DOHH2 (cell line): ENCODE results near the gene ACOT11.

Source experiments
- H3F3A ChIP-seq: fragments of 200-600 bp; sonication (generic), shearing (Covaris generic); 2 replicates; pipeline ENCODE4 v1.6.0; 2016; ENCODE audit warnings: antibody characterized with exemption, mild to moderate bottlenecking; ENCODE audit not compliant: control insufficient read depth, insufficient read depth
- H3K27ac ChIP-seq: fragments of 200-600 bp; sonication (generic); 2 replicates; pipeline ENCODE4 v1.5.1; 2014; ENCODE audit warnings: low read depth, mild to moderate bottlenecking, low read length, moderate library complexity
- H3K27me3 ChIP-seq: fragments of 200-600 bp; sonication (generic); 2 replicates; pipeline ENCODE4 v1.6.1; 2014; ENCODE audit warnings: mild to moderate bottlenecking, low read length, mixed read lengths; ENCODE audit not compliant: control insufficient read depth
- H3K36me3 ChIP-seq: fragments of 200-600 bp; sonication (generic); 2 replicates; pipeline ENCODE4 v1.6.1; 2014; ENCODE audit warnings: mild to moderate bottlenecking, low read length, moderate library complexity, mixed read lengths; ENCODE audit not compliant: control insufficient read depth
- H3K4me1 ChIP-seq: fragments of 200-600 bp; sonication (generic); 2 replicates; pipeline ENCODE4 v1.6.1; 2014; ENCODE audit warnings: mild to moderate bottlenecking, low read length, mixed read lengths; ENCODE audit not compliant: control insufficient read depth
- H3K4me2 ChIP-seq: fragments of 200-600 bp; sonication (generic); 2 replicates; pipeline ENCODE4 v1.6.0; 2014; ENCODE audit warnings: mild to moderate bottlenecking, low read length, moderate library complexity
- H3K4me3 ChIP-seq: fragments of 200-600 bp; sonication (generic); 2 replicates; pipeline ENCODE4 v1.5.1; 2014; ENCODE audit warnings: mild to moderate bottlenecking, low read length, mixed read lengths
- H3K79me2 ChIP-seq: fragments of 200-600 bp; sonication (generic); 2 replicates; pipeline ENCODE4 v1.6.1; 2014; ENCODE audit warnings: mild to moderate bottlenecking, low read length, mixed read lengths; ENCODE audit not compliant: control insufficient read depth
- H3K9me2 ChIP-seq: fragments of 200-600 bp; sonication (generic); replicated peaks from 2 replicates; pipeline ENCODE4 v1.6.1; 2014; ENCODE audit warnings: mild to moderate bottlenecking, low read length, mixed read lengths; ENCODE audit not compliant: control insufficient read depth
- H3K9me3 ChIP-seq: fragments of 200-600 bp; sonication (generic); 2 replicates; pipeline ENCODE4 v1.6.1; 2014; ENCODE audit warnings: antibody characterized with exemption, low read length, mixed read lengths; ENCODE audit not compliant: control insufficient read depth, insufficient read depth
- H4K20me1 ChIP-seq: fragments of 200-600 bp; sonication (generic); 2 replicates; pipeline ENCODE4 v1.6.0; 2014; ENCODE audit warnings: low read depth, mild to moderate bottlenecking, antibody characterized with exemption, low read length, moderate library complexity; ENCODE audit not compliant: control insufficient read depth, insufficient read depth
- EZH2phosphoT487 ChIP-seq: fragments of 200-600 bp; sonication (generic); IDR thresholded peaks from 2 replicates; pipeline ENCODE4 v1.6.1; 2017; ENCODE audit warnings: borderline replicate concordance, mild to moderate bottlenecking, antibody characterized with exemption, low read length, moderate library complexity, mixed read lengths
- TF ChIP-seq, protein P1 (sequence below): fragments of 200-600 bp; sonication (generic); IDR thresholded peaks from one replicate; pipeline ENCODE4 v1.5.1; 2014; ENCODE audit warnings: antibody characterized with exemption, mild to moderate bottlenecking, low read depth, low read length; ENCODE audit not compliant: poor library complexity, severe bottlenecking

Gene ACOT11

GRCh38 chr1:54516249-54516920 is 31.6 kb upstream of the ACOT11 start:
- Histone ChIP-seq H3K9me3 (no peaks in the 10 kb centered on the region), H3F3A (no peaks in the 10 kb centered on the region), H3K4me2 (no peak overlapping the region), H4K20me1 (no peaks in the 10 kb centered on the region), H3K27ac (no peak overlapping the region), H3K27me3 (no peaks in the 10 kb centered on the region), H3K79me2 (no peaks in the 10 kb centered on the region), H3K9me2 (no peaks in the 10 kb centered on the region), H3K36me3 (no peaks in the 10 kb centered on the region), H3K4me3 (no peak overlapping the region), H3K4me1 (no peaks in the 10 kb centered on the region)
- TF ChIP-seq, protein P1, sequence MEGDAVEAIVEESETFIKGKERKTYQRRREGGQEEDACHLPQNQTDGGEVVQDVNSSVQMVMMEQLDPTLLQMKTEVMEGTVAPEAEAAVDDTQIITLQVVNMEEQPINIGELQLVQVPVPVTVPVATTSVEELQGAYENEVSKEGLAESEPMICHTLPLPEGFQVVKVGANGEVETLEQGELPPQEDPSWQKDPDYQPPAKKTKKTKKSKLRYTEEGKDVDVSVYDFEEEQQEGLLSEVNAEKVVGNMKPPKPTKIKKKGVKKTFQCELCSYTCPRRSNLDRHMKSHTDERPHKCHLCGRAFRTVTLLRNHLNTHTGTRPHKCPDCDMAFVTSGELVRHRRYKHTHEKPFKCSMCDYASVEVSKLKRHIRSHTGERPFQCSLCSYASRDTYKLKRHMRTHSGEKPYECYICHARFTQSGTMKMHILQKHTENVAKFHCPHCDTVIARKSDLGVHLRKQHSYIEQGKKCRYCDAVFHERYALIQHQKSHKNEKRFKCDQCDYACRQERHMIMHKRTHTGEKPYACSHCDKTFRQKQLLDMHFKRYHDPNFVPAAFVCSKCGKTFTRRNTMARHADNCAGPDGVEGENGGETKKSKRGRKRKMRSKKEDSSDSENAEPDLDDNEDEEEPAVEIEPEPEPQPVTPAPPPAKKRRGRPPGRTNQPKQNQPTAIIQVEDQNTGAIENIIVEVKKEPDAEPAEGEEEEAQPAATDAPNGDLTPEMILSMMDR = no peak
- no peak for TF ChIP-seq EZH2phosphoT487

DNA sequence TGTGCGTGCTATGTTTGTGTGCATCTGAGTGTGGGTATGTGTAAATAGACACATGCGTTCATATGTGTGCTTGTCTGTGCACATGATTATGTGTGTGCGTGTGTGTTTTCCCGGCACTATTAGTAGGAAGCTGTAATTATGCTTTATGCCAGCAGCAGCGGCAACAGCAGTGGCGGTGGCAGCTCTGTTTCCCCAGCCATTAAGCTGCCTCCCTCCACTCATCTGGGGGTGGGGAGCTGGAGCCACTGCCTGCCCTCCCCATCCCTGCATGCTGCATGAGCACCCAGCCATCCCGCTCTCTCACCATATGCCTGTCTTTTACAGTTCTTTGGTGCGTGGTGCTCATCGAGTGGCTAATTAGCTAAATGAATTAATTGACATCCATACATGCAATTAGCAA is 30.5 kb upstream of the ACOT11 start:
- no peak for TF ChIP-seq EZH2phosphoT487
- TF ChIP-seq, protein P1 = no peak
- Histone ChIP-seq H3K4me1 (no peaks in the 10 kb centered on the region), H4K20me1 (no peaks in the 10 kb centered on the region), H3K27me3 (no peaks in the 10 kb centered on the region), H3K9me3 (no peaks in the 10 kb centered on the region), H3F3A (no peaks in the 10 kb centered on the region), H3K79me2 (no peaks in the 10 kb centered on the region), H3K9me2 (no peaks in the 10 kb centered on the region), H3K4me2 (no peak overlapping the region), H3K27ac (no peak overlapping the region), H3K36me3 (no peaks in the 10 kb centered on the region), H3K4me3 (no peak overlapping the region)

GRCh38 chr1:54518489-54518888 is 29.5 kb upstream of the ACOT11 start:
- TF ChIP-seq, protein P1 = no peak
- TF ChIP-seq EZH2phosphoT487 = no peak
- Histone ChIP-seq H3K9me3 (no peaks in the 10 kb centered on the region), H3K79me2 (no peaks in the 10 kb centered on the region), H3K9me2 (no peaks in the 10 kb centered on the region), H3K36me3 (no peaks in the 10 kb centered on the region), H3K27ac (no peak overlapping the region), H3F3A (no peaks in the 10 kb centered on the region), H3K4me1 (no peaks in the 10 kb centered on the region), H3K27me3 (no peaks in the 10 kb centered on the region), H3K4me3 (no peak overlapping the region), H3K4me2 (no peak overlapping the region), H4K20me1 (no peaks in the 10 kb centered on the region)
